GM18499 (cell line): Measurements from ENCODE around the gene NUCB2.
A peak's percentile ranks its signal among the peaks of the same experiment; 100 is the strongest.
"Not testable (repeated sequence)": the region's sequence is repeated elsewhere in the genome, so short reads cannot be mapped to it uniquely, and the experiment has no call there.

Source experiments
- ATAC-seq: cut with Tn5 transposase; IDR thresholded peaks from one replicate; pipeline ENCODE4 v1.9.1; 2021; ENCODE audit warnings: moderate number of reproducible peaks; ENCODE audit not compliant: insufficient read depth, unreplicated experiment

Gene NUCB2

GRCh38 chr11:17276236-17277023, at the start of gene NUCB2:
Gene NUCB2 (plus strand): TSS chr11:17276739. CDS start chr11:17295324, 18,585 bp downstream.
- peak; percentile 81 for ATAC-seq

GRCh38 chr11:17228186-17228925, 48.2 kb upstream of the NUCB2 start:
- not testable (repeated sequence) for ATAC-seq

GRCh38 chr11:17229481-17230152, 46.9 kb upstream of the NUCB2 start:
- ATAC-seq = no peak

- peak; percentile 91 for ATAC-seq
Observed at GRCh38 chr11:17230867-17231851, 45.4 kb upstream of the NUCB2 start.

GRCh38 chr11:17233101-17233500, 43.4 kb upstream of the NUCB2 start:
- no peak for ATAC-seq

- no peak for ATAC-seq
Observed at GRCh38 chr11:17238377-17238776, 38.2 kb upstream of the NUCB2 start.

- not testable (repeated sequence) for ATAC-seq
Observed at GRCh38 chr11:17239927-17240326, 36.6 kb upstream of the NUCB2 start.

GRCh38 chr11:17240780-17241179, 35.8 kb upstream of the NUCB2 start:
- no peak for ATAC-seq

GRCh38 chr11:17242954-17243353, 33.6 kb upstream of the NUCB2 start:
- not testable (repeated sequence) for ATAC-seq

- peak; percentile 70 for ATAC-seq
Observed at GRCh38 chr11:17244046-17244445, 32.5 kb upstream of the NUCB2 start.

GRCh38 chr11:17250561-17251350, 25.8 kb upstream of the NUCB2 start:
- no peak for ATAC-seq

GRCh38 chr11:17252704-17253103, 23.8 kb upstream of the NUCB2 start:
- ATAC-seq = no peak

GRCh38 chr11:17256512-17256911, 20.0 kb upstream of the NUCB2 start:
- no peak for ATAC-seq

GRCh38 chr11:17257196-17257595, 19.3 kb upstream of the NUCB2 start:
- no peak for ATAC-seq

- ATAC-seq = no peak
Observed at GRCh38 chr11:17258670-17259069, 17.9 kb upstream of the NUCB2 start.

GRCh38 chr11:17259519-17259918, 17.0 kb upstream of the NUCB2 start:
- ATAC-seq = no peak

- ATAC-seq = no peak
Observed at GRCh38 chr11:17260020-17260419, 16.5 kb upstream of the NUCB2 start.

GRCh38 chr11:17263769-17264168, 12.8 kb upstream of the NUCB2 start:
- ATAC-seq = no peak

GRCh38 chr11:17266781-17267180, 9.8 kb upstream of the NUCB2 start:
- ATAC-seq = no peak
